Breast epithelium (tissue), 4 donors: Measurements from ENCODE around the gene TMEM132C. TPM values are rescaled to one million over a fixed set of nuclear protein-coding genes. Genes with fewer than 3 reads are reported as not detected.
"Not testable (repeated sequence)": the region's sequence is repeated elsewhere in the genome, so short reads cannot be mapped to it uniquely, and the experiment has no call there.

Experiments
- DNase-seq, 2 donors: peaks; one replicate each; pipeline ENCODE4 v3.0.0-alpha.2; 2019; ENCODE audit warnings: low spot score in 2 of 2
- H3K27ac ChIP-seq, 2 donors: fragments of 200-600 bp; sonication (generic) in 1 of 2; one replicate each; pipeline ENCODE4 v1.5.1; 2016 to 2019; ENCODE audit warnings: mild to moderate bottlenecking in 1 of 2
- H3K27me3 ChIP-seq, 2 donors: fragments of 200-600 bp; sonication (generic) in 1 of 2; one replicate each; pipeline versions ENCODE4 v1.5.1 to v1.6.0; 2017 to 2019; ENCODE audit warnings: control low read depth in 1 of 2, mild to moderate bottlenecking in 1 of 2
- H3K36me3 ChIP-seq: fragments of 200-600 bp; one replicate; pipeline ENCODE4 v1.5.1; 2019
- H3K4me1 ChIP-seq, 2 donors: fragments of 200-600 bp; sonication (generic); one replicate each; pipeline ENCODE4 v1.5.1; 2016 to 2019; ENCODE audit warnings: control low read depth in 1 of 2
- H3K4me3 ChIP-seq, 3 donors: fragments of 200-600 bp; sonication (generic); 1 replicate in 2 of 3; 2 replicates in 1 of 3; pipeline ENCODE4 v1.5.1; 2016 to 2019; ENCODE audit warnings: mild to moderate bottlenecking in 3 of 3, moderate library complexity in 2 of 3
- H3K9me3 ChIP-seq, 2 donors: fragments of 200-600 bp; sonication (generic) in 1 of 2; one replicate each; pipeline ENCODE4 v1.5.1; 2016 to 2019; ENCODE audit warnings: control low read depth in 1 of 2
- CTCF ChIP-seq, 3 donors: fragments of 450-650 bp; IDR thresholded peaks; one replicate each; pipeline ENCODE4 v1.5.1; 2016 to 2017; ENCODE audit warnings: antibody characterized with exemption in 3 of 3, mild to moderate bottlenecking in 3 of 3, moderate library complexity in 3 of 3
- POLR2A ChIP-seq: fragments of 450-650 bp; IDR thresholded peaks from one replicate; pipeline ENCODE4 v1.6.1; 2016; ENCODE audit warnings: antibody characterized with exemption, mild to moderate bottlenecking, moderate library complexity
- POLR2AphosphoS5 ChIP-seq, 3 donors: sonication (generic); formaldehyde crosslinking; IDR thresholded peaks; one replicate each; pipeline ENCODE4 v1.6.1; 2017; ENCODE audit warnings: antibody characterized with exemption in 3 of 3
- intact Hi-C: fragments of 100-400 bp; cut with DNase I; formaldehyde crosslinking; loops from one replicate; pipeline ENCODE4 v1.15.1; 2023; ENCODE audit warnings: low total_unique reads
- total RNA-seq, 3 donors: library from RNA; depleted of rRNA; stranded (reverse); fragments of >200 nt; gene quantifications; one replicate each; pipeline ENCODE4 v1.1.0, GENCODE V29; 2016

The TMEM132C gene
- total RNA-seq, 3 donors from 2014 or later, result 7.2 to 54.1 (median 15.7) TPM

GRCh38 chr12:128240745-128241144, 26.2 kb upstream of the TMEM132C start:
- Histone ChIP-seq H3K9me3 (peaks cover 0 to 16% of the 10 kb centered on the region in 2 donors), H3K4me1 (no peaks in the 10 kb centered on the region), H3K4me3 (no peak overlapping the region), H3K27ac (no peak overlapping the region), H3K36me3 (no peaks in the 10 kb centered on the region), H3K27me3 (no peaks in the 10 kb centered on the region)
- intact Hi-C loops, result no loop called here
- no peak for DNase-seq
- TF ChIP-seq POLR2A (no peak), POLR2AphosphoS5 (IDR thresholded peaks at IDR 0.05) (no peak), CTCF (IDR thresholded peaks at IDR 0.05) (no peak)

GRCh38 chr12:128245121-128245520, 21.8 kb upstream of the TMEM132C start:
- TF ChIP-seq POLR2A (no peak), POLR2AphosphoS5 (IDR thresholded peaks at IDR 0.05) (no peak), CTCF (IDR thresholded peaks at IDR 0.05) (no peak)
- no peaks in the 10 kb centered on the region for H3K36me3 ChIP-seq
- H3K27me3 ChIP-seq, result no peaks in the 10 kb centered on the region
- peaks cover 0 to 8% of the 10 kb centered on the region in 2 donors for H3K9me3 ChIP-seq
- H3K27ac ChIP-seq, result no peak overlapping the region
- no peak for DNase-seq
- intact Hi-C loops, result no loop called here
- H3K4me3 ChIP-seq, result no peak overlapping the region
- H3K4me1 ChIP-seq, result no peaks in the 10 kb centered on the region

GRCh38 chr12:128245905-128246304, 21.1 kb upstream of the TMEM132C start:
- H3K4me1 ChIP-seq, result no peaks in the 10 kb centered on the region
- H3K27me3 ChIP-seq, result no peaks in the 10 kb centered on the region
- H3K36me3 ChIP-seq, result no peaks in the 10 kb centered on the region
- intact Hi-C loops, result no loop called here
- H3K9me3 ChIP-seq, result peaks cover 0 to 8% of the 10 kb centered on the region in 2 donors
- DNase-seq, result no peak
- no peak overlapping the region for H3K27ac ChIP-seq
- TF ChIP-seq CTCF (IDR thresholded peaks at IDR 0.05) (no peak), POLR2A (no peak), POLR2AphosphoS5 (IDR thresholded peaks at IDR 0.05) (no peak)
- H3K4me3 ChIP-seq, result no peak overlapping the region

- no peak for TF ChIP-seq POLR2A
- no peak for TF ChIP-seq CTCF (IDR thresholded peaks at IDR 0.05)
- TF ChIP-seq POLR2AphosphoS5 (IDR thresholded peaks at IDR 0.05), result no peak
- Histone ChIP-seq H3K9me3 (peaks cover 0 to 2% of the 10 kb centered on the region in 2 donors), H3K4me1 (no peaks in the 10 kb centered on the region), H3K4me3 (no peak overlapping the region), H3K27ac (no peak overlapping the region), H3K27me3 (no peaks in the 10 kb centered on the region), H3K36me3 (no peaks in the 10 kb centered on the region)
- DNase-seq, result no peak
- intact Hi-C loops, result no loop called here
These were observed 16.9 kb upstream of the TMEM132C start for GRCh38 chr12:128250096-128250495.

- H3K36me3 ChIP-seq, intact Hi-C loops, H3K27ac ChIP-seq, H3K4me3 ChIP-seq, DNase-seq, H3K27me3 ChIP-seq, H3K9me3 ChIP-seq, H3K4me1 ChIP-seq: not testable (repeated sequence)
These were observed 13.1 kb upstream of the TMEM132C start for GRCh38 chr12:128253829-128254228.
